ENCODE results near the gene MALRD1. TPM values are rescaled to one million over a fixed set of nuclear protein-coding genes. Genes with fewer than 3 reads are reported as not detected.

Gene MALRD1
- total RNA-seq, 1 experiment from 2014 or later: not detected

DNA sequence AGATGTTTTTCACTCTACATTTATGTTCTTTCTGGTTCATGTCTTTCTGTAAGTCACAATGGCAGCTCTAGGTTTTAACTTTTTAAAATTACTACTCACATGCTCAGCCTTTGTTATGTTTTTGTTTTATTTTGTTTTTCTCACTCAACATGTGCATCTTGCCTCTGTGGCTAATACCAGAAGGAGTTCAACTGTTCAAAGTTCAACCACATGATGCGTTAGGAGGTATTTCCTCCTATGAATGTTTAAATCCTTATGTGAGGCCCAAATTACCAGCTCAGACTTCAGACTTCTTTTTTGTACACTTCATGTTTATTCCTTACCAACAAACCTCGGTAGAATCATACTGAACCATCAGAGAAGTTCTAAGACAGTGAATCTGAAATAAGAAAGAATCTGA is 151.6 kb downstream of the MALRD1 start:
- BruUV-seq (replicated peaks): no TSS peak
- ATAC-seq (no peak), DNase-seq (ENCODE audit: low read depth, low spot score) (no peak)
- Histone ChIP-seq H3K4me1 (ENCODE audit: control insufficient read depth, insufficient read depth, low read length) (no peaks in the 10 kb centered on the region), H3K36me3 (ENCODE audit: control insufficient read depth, insufficient read depth, low read length) (no peaks in the 10 kb centered on the region), H3K4me3 (ENCODE audit: low read depth in 2 of 2, low read length in 2 of 2) (no peak overlapping the region), H3K27me3 (ENCODE audit: control insufficient read depth, insufficient read depth, low read length) (no peaks in the 10 kb centered on the region), H3K27ac (ENCODE audit: low read length) (no peak overlapping the region), H3K9me3 (ENCODE audit: control insufficient read depth, insufficient read depth, low read depth, low read length) (no peaks in the 10 kb centered on the region)
- ChIA-PET POLR2A (no interaction called here), CTCF (no interaction called here)
- TF ChIP-seq SIN3A (IDR thresholded peaks at IDR 0.05; ENCODE audit: borderline replicate concordance, insufficient read depth, low read depth, low read length) (no peak), TCF7L2 (IDR thresholded peaks at IDR 0.05; ENCODE audit: low read depth, low read length) (no peak), CTCF (IDR thresholded peaks at IDR 0.05) (no peak), POLR2AphosphoS5 (IDR thresholded peaks at IDR 0.05; ENCODE audit: low read depth, low read length) (no peak)
- TF ChIP-seq, protein P1, sequence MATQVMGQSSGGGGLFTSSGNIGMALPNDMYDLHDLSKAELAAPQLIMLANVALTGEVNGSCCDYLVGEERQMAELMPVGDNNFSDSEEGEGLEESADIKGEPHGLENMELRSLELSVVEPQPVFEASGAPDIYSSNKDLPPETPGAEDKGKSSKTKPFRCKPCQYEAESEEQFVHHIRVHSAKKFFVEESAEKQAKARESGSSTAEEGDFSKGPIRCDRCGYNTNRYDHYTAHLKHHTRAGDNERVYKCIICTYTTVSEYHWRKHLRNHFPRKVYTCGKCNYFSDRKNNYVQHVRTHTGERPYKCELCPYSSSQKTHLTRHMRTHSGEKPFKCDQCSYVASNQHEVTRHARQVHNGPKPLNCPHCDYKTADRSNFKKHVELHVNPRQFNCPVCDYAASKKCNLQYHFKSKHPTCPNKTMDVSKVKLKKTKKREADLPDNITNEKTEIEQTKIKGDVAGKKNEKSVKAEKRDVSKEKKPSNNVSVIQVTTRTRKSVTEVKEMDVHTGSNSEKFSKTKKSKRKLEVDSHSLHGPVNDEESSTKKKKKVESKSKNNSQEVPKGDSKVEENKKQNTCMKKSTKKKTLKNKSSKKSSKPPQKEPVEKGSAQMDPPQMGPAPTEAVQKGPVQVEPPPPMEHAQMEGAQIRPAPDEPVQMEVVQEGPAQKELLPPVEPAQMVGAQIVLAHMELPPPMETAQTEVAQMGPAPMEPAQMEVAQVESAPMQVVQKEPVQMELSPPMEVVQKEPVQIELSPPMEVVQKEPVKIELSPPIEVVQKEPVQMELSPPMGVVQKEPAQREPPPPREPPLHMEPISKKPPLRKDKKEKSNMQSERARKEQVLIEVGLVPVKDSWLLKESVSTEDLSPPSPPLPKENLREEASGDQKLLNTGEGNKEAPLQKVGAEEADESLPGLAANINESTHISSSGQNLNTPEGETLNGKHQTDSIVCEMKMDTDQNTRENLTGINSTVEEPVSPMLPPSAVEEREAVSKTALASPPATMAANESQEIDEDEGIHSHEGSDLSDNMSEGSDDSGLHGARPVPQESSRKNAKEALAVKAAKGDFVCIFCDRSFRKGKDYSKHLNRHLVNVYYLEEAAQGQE (IDR thresholded peaks at IDR 0.05; ENCODE audit: insufficient read depth in 1 of 2, low read depth in 2 of 2, low read length in 1 of 2): no peak
- in situ Hi-C loops (cut with HindIII; ENCODE audit: low pct_unique_long_range_greater_than_20kb, low sequenced_read_pairs): no loop called here
- intact Hi-C loops (cut with micrococcal nuclease; ENCODE audit: unreplicated experiment): no loop called here

DNA sequence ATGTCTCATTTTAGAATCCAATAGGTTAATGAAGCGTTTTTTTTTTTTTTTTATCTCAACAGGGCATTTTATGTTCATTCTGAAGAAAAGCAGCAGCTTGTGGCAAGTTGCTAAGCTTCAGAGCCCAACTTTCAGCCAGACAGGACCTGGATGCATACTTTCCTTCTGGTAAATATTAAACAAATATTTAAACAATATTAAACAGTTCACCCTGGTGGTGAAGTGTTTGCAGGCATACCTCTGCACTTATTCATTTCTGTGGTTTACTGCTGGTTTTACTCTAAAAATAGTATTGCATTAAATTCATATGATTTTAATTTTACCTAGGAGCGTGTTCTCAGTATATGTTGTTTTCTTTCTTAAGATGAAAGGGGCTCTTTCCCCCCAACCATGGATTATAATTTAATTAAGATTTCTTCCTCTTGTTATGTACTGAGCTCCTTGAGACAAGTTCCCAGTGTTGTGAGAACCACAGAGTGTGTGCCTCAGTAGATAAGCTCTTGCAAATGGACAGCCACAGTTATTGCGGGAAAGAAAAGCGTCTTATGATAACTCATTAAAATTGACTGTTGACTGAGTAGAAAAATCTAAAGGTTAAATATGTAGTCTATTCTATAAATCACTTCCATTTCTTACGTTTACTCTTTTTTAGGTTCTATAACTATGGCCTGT is 155.8 kb downstream of the MALRD1 start:
- H3K36me3 ChIP-seq (ENCODE audit: control insufficient read depth, insufficient read depth, low read length): no peaks in the 10 kb centered on the region
- TF ChIP-seq POLR2AphosphoS5 (IDR thresholded peaks at IDR 0.05; ENCODE audit: low read depth, low read length) (no peak), SIN3A (IDR thresholded peaks at IDR 0.05; ENCODE audit: borderline replicate concordance, insufficient read depth, low read depth, low read length) (no peak), CTCF (IDR thresholded peaks at IDR 0.05) (no peak), TCF7L2 (IDR thresholded peaks at IDR 0.05; ENCODE audit: low read depth, low read length) (no peak)
- TF ChIP-seq, protein P1 (IDR thresholded peaks at IDR 0.05; ENCODE audit: insufficient read depth in 1 of 2, low read depth in 2 of 2, low read length in 1 of 2): no peak
- in situ Hi-C loops (cut with HindIII; ENCODE audit: low pct_unique_long_range_greater_than_20kb, low sequenced_read_pairs) (no loop called here), intact Hi-C loops (cut with micrococcal nuclease; ENCODE audit: unreplicated experiment) (no loop called here)
- no peak overlapping the region for H3K27ac ChIP-seq (ENCODE audit: low read length)
- no peaks in the 10 kb centered on the region for H3K9me3 ChIP-seq (ENCODE audit: control insufficient read depth, insufficient read depth, low read depth, low read length)
- no peaks in the 10 kb centered on the region for H3K4me1 ChIP-seq (ENCODE audit: control insufficient read depth, insufficient read depth, low read length)
- no TSS peak for BruUV-seq (replicated peaks)
- POLR2A ChIA-PET: no interaction called here
- ATAC-seq (no peak), DNase-seq (ENCODE audit: low read depth, low spot score) (no peak)
- CTCF ChIA-PET: no interaction called here
- no peaks in the 10 kb centered on the region for H3K27me3 ChIP-seq (ENCODE audit: control insufficient read depth, insufficient read depth, low read length)
- no peak overlapping the region for H3K4me3 ChIP-seq (ENCODE audit: low read depth in 2 of 2, low read length in 2 of 2)

Data from Panc1 (cell line).